GM23248 (cell line): ENCODE measurements around the gene STARD13.

Experiments used
- EZH2 ChIP-seq: fragments of 200-600 bp; sonication (generic); IDR thresholded peaks from 2 replicates; pipeline ENCODE4 v1.6.1; 2018; ENCODE audit warnings: antibody characterized with exemption, mild to moderate bottlenecking; ENCODE audit not compliant: insufficient read depth, poor library complexity, severe bottlenecking
- EZH2phosphoT487 ChIP-seq: fragments of 200-600 bp; sonication (generic); IDR thresholded peaks from 2 replicates; pipeline ENCODE4 v1.6.1; 2018; ENCODE audit warnings: antibody characterized with exemption, moderate library complexity, mild to moderate bottlenecking, low read depth; ENCODE audit not compliant: insufficient read depth

GRCh38 chr13:33271759-33272158 lies 13.8 kb downstream of the STARD13 start:
- TF ChIP-seq EZH2 (no peak), EZH2phosphoT487 (no peak)
